ENCODE results near the gene TDRD9. TPM values are rescaled to one million over a fixed set of nuclear protein-coding genes. Genes with fewer than 3 reads are reported as not detected.

TDRD9 gene
- total RNA-seq, 1 experiment from 2014 or later: 0.07 TPM

DNA sequence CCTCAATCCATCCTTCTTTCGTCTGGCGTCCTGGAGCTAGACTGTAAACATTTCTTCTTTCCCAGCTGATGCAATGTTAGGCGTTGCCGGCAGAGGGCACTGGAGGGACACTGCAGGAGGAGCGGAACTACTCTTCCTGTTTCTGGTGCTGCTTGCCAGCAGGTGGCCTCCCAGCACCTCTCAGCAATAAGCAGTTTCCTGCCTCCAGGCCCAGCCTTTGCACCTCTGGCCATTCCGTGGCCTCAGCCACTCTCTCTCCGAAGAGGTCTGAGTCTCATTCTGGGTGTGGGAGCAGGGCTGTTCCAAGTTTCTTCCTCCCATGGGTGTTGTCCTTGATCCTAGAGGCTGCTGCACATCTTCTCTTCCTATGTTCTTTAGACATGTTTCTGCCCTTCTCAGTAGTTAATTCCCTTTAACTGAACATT is 149.8 kb downstream of the TDRD9 start:
- CTCF ChIA-PET: interaction anchor here (0.6 to 1.5 kb wide), 10 partner anchors 9 to 486 kb away, joined by 3 to 15 read pairs (median 3); no protein-coding TSS in a partner anchor
- H2AFZ ChIP-seq (ENCODE audit: low read length): peak overlapping the region; percentile 24; the same call in 1 of the 2 replicates

DNA sequence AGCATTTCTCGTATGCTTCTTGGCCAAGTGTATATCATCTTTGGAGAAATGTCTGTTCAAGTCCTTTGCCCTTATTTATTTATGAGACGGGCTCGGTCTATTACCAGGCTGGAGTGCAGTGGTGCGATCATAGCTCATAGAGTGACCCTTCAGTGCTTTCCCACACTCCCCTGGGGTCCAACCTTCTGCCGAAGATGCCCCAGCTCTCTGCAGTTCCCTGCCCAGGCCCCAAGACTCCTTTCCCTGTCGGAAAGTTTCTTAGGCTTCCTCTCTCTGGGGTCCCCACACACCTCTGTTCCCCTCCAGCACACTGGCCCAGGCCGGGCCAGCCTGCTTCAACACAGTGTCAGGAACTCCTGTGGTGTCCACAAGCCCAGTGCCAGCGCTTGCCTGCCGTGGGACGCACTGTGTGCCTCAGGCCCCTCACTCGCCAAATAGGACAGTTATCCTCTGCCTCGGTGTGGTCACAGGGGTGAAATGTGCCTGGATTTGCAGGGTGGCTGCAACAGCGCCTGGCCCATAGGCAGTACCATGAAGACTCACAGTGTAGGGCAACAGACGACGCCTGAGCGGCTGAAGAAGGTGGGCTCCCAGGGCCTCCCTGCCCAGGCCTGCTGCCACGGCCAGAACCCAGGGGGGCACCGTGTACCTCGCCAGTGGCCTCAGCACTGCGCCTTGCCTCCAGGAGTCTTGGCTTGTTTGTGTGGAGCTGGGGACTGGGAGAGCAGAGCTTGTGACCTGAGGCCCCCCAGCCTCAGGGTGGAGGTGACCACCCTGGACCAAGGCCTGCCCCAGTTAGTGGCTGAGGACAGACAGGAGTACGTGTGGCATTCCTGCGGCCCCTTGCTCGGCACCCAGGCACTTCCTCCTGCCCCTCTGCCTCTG is 152.4 kb downstream of the TDRD9 start:
- intact Hi-C loops (cut with micrococcal nuclease): no loop called here
- Histone ChIP-seq H3K27me3 (ENCODE audit: low read length) (no peaks in the 10 kb centered on the region), H3K4me2 (ENCODE audit: low read length) (no peak overlapping the region), H3K36me3 (ENCODE audit: low read depth, low read length) (no peaks in the 10 kb centered on the region), H3K4me3 (ENCODE audit: low read length) (no peak overlapping the region), H3K9me3 (ENCODE audit: low read length) (no peaks in the 10 kb centered on the region), H4K20me1 (ENCODE audit: low read length) (no peaks in the 10 kb centered on the region), H3K79me2 (ENCODE audit: low read length) (no peaks in the 10 kb centered on the region), H3K27ac (ENCODE audit: low read length) (no peak overlapping the region), H3K4me1 (ENCODE audit: insufficient read depth, low read length) (no peaks in the 10 kb centered on the region; the same call in 1 of the 2 replicates), H3K9ac (ENCODE audit: low read length) (no peak overlapping the region), H3K9me2 (replicated peaks; ENCODE audit: low read length) (no peaks in the 10 kb centered on the region), H3F3A (ENCODE audit: low read length, unreplicated experiment) (no peaks in the 10 kb centered on the region), H2AFZ (ENCODE audit: low read length) (no peak overlapping the region)
- POLR2A ChIA-PET (ENCODE audit: unreplicated experiment): no interaction called here
- ATAC-seq: no peak
- no peak for DNase-seq
- TF ChIP-seq, protein P1, sequence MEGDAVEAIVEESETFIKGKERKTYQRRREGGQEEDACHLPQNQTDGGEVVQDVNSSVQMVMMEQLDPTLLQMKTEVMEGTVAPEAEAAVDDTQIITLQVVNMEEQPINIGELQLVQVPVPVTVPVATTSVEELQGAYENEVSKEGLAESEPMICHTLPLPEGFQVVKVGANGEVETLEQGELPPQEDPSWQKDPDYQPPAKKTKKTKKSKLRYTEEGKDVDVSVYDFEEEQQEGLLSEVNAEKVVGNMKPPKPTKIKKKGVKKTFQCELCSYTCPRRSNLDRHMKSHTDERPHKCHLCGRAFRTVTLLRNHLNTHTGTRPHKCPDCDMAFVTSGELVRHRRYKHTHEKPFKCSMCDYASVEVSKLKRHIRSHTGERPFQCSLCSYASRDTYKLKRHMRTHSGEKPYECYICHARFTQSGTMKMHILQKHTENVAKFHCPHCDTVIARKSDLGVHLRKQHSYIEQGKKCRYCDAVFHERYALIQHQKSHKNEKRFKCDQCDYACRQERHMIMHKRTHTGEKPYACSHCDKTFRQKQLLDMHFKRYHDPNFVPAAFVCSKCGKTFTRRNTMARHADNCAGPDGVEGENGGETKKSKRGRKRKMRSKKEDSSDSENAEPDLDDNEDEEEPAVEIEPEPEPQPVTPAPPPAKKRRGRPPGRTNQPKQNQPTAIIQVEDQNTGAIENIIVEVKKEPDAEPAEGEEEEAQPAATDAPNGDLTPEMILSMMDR (conservative IDR thresholded peaks at IDR 0.05; ENCODE audit: low read depth, low read length): no peak
- TF ChIP-seq EZH2 (IDR thresholded peaks at IDR 0.05; ENCODE audit: low read length, unreplicated experiment) (no peak), EZH2phosphoT487 (IDR thresholded peaks at IDR 0.05; ENCODE audit: borderline replicate concordance, low read length) (no peak)
- CTCF ChIA-PET: interaction anchor here (0.5 kb wide), 1 partner anchor 48 kb away, joined by 3 read pairs; no protein-coding TSS in a partner anchor
- BruUV-seq (replicated peaks): no TSS peak

More for the DNA sequence above, 149.8 kb downstream of the TDRD9 start:
- H3K4me2 ChIP-seq (ENCODE audit: low read length): peak overlapping the region; percentile 37; the same call in 1 of the 2 replicates
- H3K4me3 ChIP-seq (ENCODE audit: low read length): no peak overlapping the region
- H3K27ac ChIP-seq (ENCODE audit: low read length): no peak overlapping the region
- intact Hi-C loops (cut with micrococcal nuclease): loop anchor here (1.0 to 10.0 kb wide), 5 partner anchors 53 to 567 kb away; a partner anchor contains a TSS
- DNase-seq: peak; percentile 96
- POLR2A ChIA-PET (ENCODE audit: unreplicated experiment): interaction anchor here (0.5 kb wide), 1 partner anchor 97 kb away, joined by 8 read pairs; no protein-coding TSS in a partner anchor
- no peaks in the 10 kb centered on the region; the same call in 1 of the 2 replicates for H3K9me3 ChIP-seq (ENCODE audit: low read length)
- no TSS peak for BruUV-seq (replicated peaks)
- no peaks in the 10 kb centered on the region for H3K36me3 ChIP-seq (ENCODE audit: low read depth, low read length)
- no peaks in the 10 kb centered on the region; the same call in 1 of the 2 replicates for H3K4me1 ChIP-seq (ENCODE audit: insufficient read depth, low read length)
- no peak overlapping the region for H3K9ac ChIP-seq (ENCODE audit: low read length)
- no peaks in the 10 kb centered on the region for H4K20me1 ChIP-seq (ENCODE audit: low read length)
- H3K9me2 ChIP-seq (replicated peaks; ENCODE audit: low read length): no peaks in the 10 kb centered on the region
- H3K79me2 ChIP-seq (ENCODE audit: low read length): no peaks in the 10 kb centered on the region
- no peaks in the 10 kb centered on the region for H3F3A ChIP-seq (ENCODE audit: low read length, unreplicated experiment)
- H3K27me3 ChIP-seq (ENCODE audit: low read length): no peaks in the 10 kb centered on the region
- TF ChIP-seq, protein P1 (conservative IDR thresholded peaks at IDR 0.05; ENCODE audit: low read depth, low read length): peak; percentile 100
- no peak for TF ChIP-seq EZH2 (IDR thresholded peaks at IDR 0.05; ENCODE audit: low read length, unreplicated experiment)
- ATAC-seq: peak; percentile 98
